GM23338 (cell line): ENCODE data around the gene MYD88. TPM values are rescaled to one million over a fixed set of nuclear protein-coding genes. Genes with fewer than 3 reads are reported as not detected.

Experiments
- ATAC-seq: fragments of 200-7000 bp; cut with Tn5 transposase; 3 replicates; pipeline ENCODE4 v1.9.1; 2020
- DNase-seq: peaks from one replicate; pipeline ENCODE4 v3.0.0-alpha.2; 2015; ENCODE audit warnings: low spot score
- H2AFZ ChIP-seq: fragments of 200-600 bp; sonication (generic); 2 replicates; pipeline ENCODE4 v1.8.0; 2016; ENCODE audit warnings: antibody characterized with exemption, mild to moderate bottlenecking, moderate library complexity
- H3F3A ChIP-seq: fragments of 200-600 bp; sonication (generic); replicated peaks from 2 replicates; pipeline ENCODE4 v1.8.0; 2017; ENCODE audit warnings: antibody characterized with exemption, mixed run types, low read depth
- H3K27ac ChIP-seq: fragments of 200-600 bp; sonication (generic); 2 replicates; pipeline ENCODE4 v1.6.1; 2016; ENCODE audit warnings: low read depth
- H3K27me3 ChIP-seq: fragments of 200-600 bp; sonication (generic); 2 replicates; pipeline ENCODE4 v1.8.0; 2016; ENCODE audit warnings: mild to moderate bottlenecking, mixed run types, moderate library complexity; ENCODE audit not compliant: insufficient read depth
- H3K36me3 ChIP-seq: fragments of 200-600 bp; sonication (generic); 2 replicates; pipeline ENCODE4 v1.8.0; 2016; ENCODE audit warnings: mild to moderate bottlenecking; ENCODE audit not compliant: insufficient read depth
- H3K4me1 ChIP-seq: fragments of 200-600 bp; sonication (generic); 2 replicates; pipeline ENCODE4 v1.8.0; 2016; ENCODE audit warnings: mild to moderate bottlenecking, moderate library complexity; ENCODE audit not compliant: insufficient read depth
- H3K4me2 ChIP-seq: fragments of 200-600 bp; sonication (generic); 2 replicates; pipeline ENCODE4 v1.7.1; 2017; ENCODE audit warnings: mixed run types
- H3K4me3 ChIP-seq: fragments of 200-600 bp; sonication (generic); 2 replicates; pipeline ENCODE4 v1.6.1; 2016; ENCODE audit warnings: mixed run types
- H3K79me2 ChIP-seq: fragments of 200-600 bp; sonication (generic); replicated peaks from 2 replicates; pipeline ENCODE4 v1.8.0; 2017; ENCODE audit warnings: mild to moderate bottlenecking; ENCODE audit not compliant: insufficient read depth
- H3K9me2 ChIP-seq: fragments of 200-600 bp; sonication (generic); 2 replicates; pipeline ENCODE4 v1.8.0; 2017; ENCODE audit not compliant: insufficient read depth
- H4K20me1 ChIP-seq: fragments of 200-600 bp; sonication (generic); replicated peaks from 2 replicates; pipeline ENCODE4 v1.8.0; 2017; ENCODE audit warnings: mild to moderate bottlenecking; ENCODE audit not compliant: insufficient read depth
- H3K27ac Mint-ChIP-seq: 2 replicates; pipeline ENCODE4 v1.8.0; 2020; ENCODE audit warnings: inconsistent platforms, mild to moderate bottlenecking, moderate library complexity, mixed read lengths
- H3K27me3 Mint-ChIP-seq: 3 replicates; pipeline ENCODE4 v1.8.0; 2022; ENCODE audit warnings: low read depth, mild to moderate bottlenecking, moderate library complexity, mixed read lengths, inconsistent platforms; ENCODE audit not compliant: insufficient read depth, poor library complexity
- H3K36me3 Mint-ChIP-seq: 3 replicates; pipeline ENCODE4 v1.8.0; 2021; ENCODE audit warnings: low read depth, mild to moderate bottlenecking, inconsistent platforms, moderate library complexity, mixed read lengths
- H3K4me1 Mint-ChIP-seq: 3 replicates; pipeline ENCODE4 v1.8.0; 2020; ENCODE audit warnings: mild to moderate bottlenecking, inconsistent platforms, mixed read lengths
- H3K4me3 Mint-ChIP-seq: 3 replicates; pipeline ENCODE4 v1.8.0; 2021; ENCODE audit warnings: moderate library complexity, mild to moderate bottlenecking, inconsistent platforms, mixed read lengths
- H3K9me3 Mint-ChIP-seq: 3 replicates; pipeline ENCODE4 v1.8.0; 2020; ENCODE audit warnings: moderate library complexity, mild to moderate bottlenecking, inconsistent platforms, mixed read lengths
- CREB1 ChIP-seq: fragments of 250-450 bp; sonication (Bioruptor Pico); IDR thresholded peaks from 2 replicates; pipeline ENCODE4 v1.5.0; 2020; ENCODE audit warnings: low read depth, mild to moderate bottlenecking, moderate library complexity
- CTCF ChIP-seq, 2 experiments: fragments of 200-600 bp in 1 of 2; sonication (generic) in 1 of 2; conservative IDR thresholded peaks; 2 replicates each; pipeline versions ENCODE4 v1.5.1 to v1.6.1; 2016 to 2017; ENCODE audit warnings: antibody characterized with exemption in 2 of 2, low read depth in 2 of 2, mild to moderate bottlenecking in 2 of 2, moderate library complexity in 1 of 2
- EZH2 ChIP-seq: fragments of 200-600 bp; sonication (generic); IDR thresholded peaks from one replicate; pipeline ENCODE4 v1.8.0; 2017; ENCODE audit warnings: antibody characterized with exemption, mild to moderate bottlenecking, low read depth; ENCODE audit not compliant: unreplicated experiment
- EZH2phosphoT487 ChIP-seq: fragments of 200-600 bp; sonication (generic); IDR thresholded peaks from one replicate; pipeline ENCODE4 v1.8.1; 2018; ENCODE audit warnings: antibody characterized with exemption; ENCODE audit not compliant: unreplicated experiment
- JUNB ChIP-seq: IDR thresholded peaks from one replicate; pipeline ENCODE4 v1.6.1; 2016; ENCODE audit warnings: antibody characterized with exemption; ENCODE audit not compliant: unreplicated experiment
- NANOG ChIP-seq: IDR thresholded peaks from 2 replicates; pipeline ENCODE4 v1.6.1; 2016; ENCODE audit warnings: antibody characterized with exemption, borderline replicate concordance
- POLR2AphosphoS5 ChIP-seq: IDR thresholded peaks from 2 replicates; pipeline ENCODE4 v1.6.1; 2016; ENCODE audit warnings: antibody characterized with exemption, low read depth
- REST ChIP-seq: IDR thresholded peaks from one replicate; pipeline ENCODE4 v1.6.1; 2018; ENCODE audit warnings: antibody characterized with exemption; ENCODE audit not compliant: unreplicated experiment
- STAT1 ChIP-seq: IDR thresholded peaks from one replicate; pipeline ENCODE4 v1.6.1; 2016; ENCODE audit warnings: antibody characterized with exemption; ENCODE audit not compliant: unreplicated experiment
- ZNF114 ChIP-seq: fragments of 250-450 bp; sonication (Bioruptor Pico); IDR thresholded peaks from 2 replicates; pipeline ENCODE4 v1.5.0; 2020; ENCODE audit warnings: mild to moderate bottlenecking, moderate library complexity
- ZNF331 ChIP-seq: fragments of 250-450 bp; sonication (Bioruptor Pico); IDR thresholded peaks from 2 replicates; pipeline ENCODE4 v1.5.0; 2020; ENCODE audit warnings: low read depth, mild to moderate bottlenecking, moderate library complexity
- ZNF462 ChIP-seq: fragments of 250-450 bp; sonication (Bioruptor Pico); IDR thresholded peaks from 2 replicates; pipeline ENCODE4 v1.5.0; 2020; ENCODE audit warnings: mild to moderate bottlenecking, moderate library complexity
- polyA plus RNA-seq: library from polyadenylated mRNA; unstranded; fragments of >200 nt; fragmentation: Nextera tagmentation; extraction: Ambion mirVana; gene quantifications from 2 replicates; pipeline ENCODE4 v1.2.1, GENCODE V29; 2016
- total RNA-seq: library from RNA; depleted of rRNA; stranded (reverse); fragments of >200 nt; shearing (Covaris generic); gene quantifications from 2 replicates; pipeline ENCODE4 v1.2.3, GENCODE V29; 2014
- TF ChIP-seq, protein P1 (sequence below): IDR thresholded peaks from 2 replicates; pipeline ENCODE4 v1.6.1; 2016; ENCODE audit warnings: antibody characterized with exemption

Gene MYD88
- total and polyA plus RNA-seq, 2 experiments from 2014 or later: 15.5 to 26.0 TPM

- Mint-ChIP-seq H3K4me3 (no peak overlapping the region), H3K36me3 (peaks cover 39% of the 10 kb centered on the region), H3K27ac (no peak overlapping the region), H3K4me1 (no peaks in the 10 kb centered on the region), H3K27me3 (peaks cover 13% of the 10 kb centered on the region), H3K9me3 (no peaks in the 10 kb centered on the region; the same call in 2 of the 3 replicates)
- no peak for TF ChIP-seq ZNF331 (CRISPR knock-in tag)
- no peak for TF ChIP-seq STAT1
- no peak for TF ChIP-seq REST
- no peak for TF ChIP-seq CTCF (conservative IDR thresholded peaks at IDR 0.05; ENCODE audit: low read depth in 2 of 2)
- TF ChIP-seq EZH2: no peak
- TF ChIP-seq ZNF462 (CRISPR knock-in tag): no peak
- TF ChIP-seq POLR2AphosphoS5: no peak
- TF ChIP-seq EZH2phosphoT487: no peak
- no peak for TF ChIP-seq ZNF114 (CRISPR knock-in tag)
- no peak for TF ChIP-seq JUNB
- TF ChIP-seq, protein P1, sequence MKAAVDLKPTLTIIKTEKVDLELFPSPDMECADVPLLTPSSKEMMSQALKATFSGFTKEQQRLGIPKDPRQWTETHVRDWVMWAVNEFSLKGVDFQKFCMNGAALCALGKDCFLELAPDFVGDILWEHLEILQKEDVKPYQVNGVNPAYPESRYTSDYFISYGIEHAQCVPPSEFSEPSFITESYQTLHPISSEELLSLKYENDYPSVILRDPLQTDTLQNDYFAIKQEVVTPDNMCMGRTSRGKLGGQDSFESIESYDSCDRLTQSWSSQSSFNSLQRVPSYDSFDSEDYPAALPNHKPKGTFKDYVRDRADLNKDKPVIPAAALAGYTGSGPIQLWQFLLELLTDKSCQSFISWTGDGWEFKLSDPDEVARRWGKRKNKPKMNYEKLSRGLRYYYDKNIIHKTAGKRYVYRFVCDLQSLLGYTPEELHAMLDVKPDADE: no peak
- TF ChIP-seq CREB1: no peak
- TF ChIP-seq NANOG: no peak
- H3F3A ChIP-seq: no peaks in the 10 kb centered on the region
- H3K27ac ChIP-seq: no peak overlapping the region
- no peaks in the 10 kb centered on the region for H3K79me2 ChIP-seq
- no peak overlapping the region for H3K4me3 ChIP-seq
- no peaks in the 10 kb centered on the region for H3K27me3 ChIP-seq
- H3K4me2 ChIP-seq: no peak overlapping the region
- no peaks in the 10 kb centered on the region; the same call in 1 of the 2 replicates for H4K20me1 ChIP-seq
- H2AFZ ChIP-seq: no peak overlapping the region
- ATAC-seq (no peak), DNase-seq (no peak)
- peaks cover 9% of the 10 kb centered on the region for H3K36me3 ChIP-seq
- no peaks in the 10 kb centered on the region for H3K4me1 ChIP-seq
- no peaks in the 10 kb centered on the region for H3K9me2 ChIP-seq
Observed at GRCh38 chr3:38120693-38121450, 17.6 kb upstream of the MYD88 start.
